ENCODE results near the gene PSENEN.

DNA sequence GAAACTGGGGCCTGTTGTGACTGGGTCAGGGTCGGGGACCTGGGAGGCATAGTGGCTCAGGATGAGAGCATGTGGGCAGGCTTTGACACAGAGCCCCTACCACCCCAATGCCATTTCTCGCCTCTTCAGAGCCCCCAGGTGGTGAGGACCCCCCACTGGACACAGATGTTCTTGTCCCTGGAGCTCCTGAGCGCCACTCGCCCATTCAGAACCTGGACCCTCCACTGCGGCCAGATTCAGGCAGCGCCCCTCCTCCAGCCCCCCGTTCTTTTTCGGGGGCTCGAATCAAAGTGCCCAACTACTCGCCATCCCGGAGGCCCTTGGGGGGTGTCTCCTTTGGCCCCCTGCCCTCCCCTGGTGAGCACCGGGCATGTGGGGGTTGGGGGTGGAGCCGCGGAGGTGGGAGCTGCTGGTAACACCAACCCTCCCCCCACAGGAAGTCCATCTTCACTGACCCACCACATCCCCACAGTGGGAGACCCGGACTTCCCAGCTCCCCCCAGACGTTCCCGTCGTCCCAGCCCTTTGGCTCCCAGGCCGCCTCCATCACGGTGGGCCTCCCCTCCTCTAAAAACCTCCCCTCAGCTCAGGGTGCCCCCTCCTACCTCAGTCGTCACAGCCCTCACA is 13.6 kb upstream of the PSENEN start:
- TF ChIP-seq, protein P1, sequence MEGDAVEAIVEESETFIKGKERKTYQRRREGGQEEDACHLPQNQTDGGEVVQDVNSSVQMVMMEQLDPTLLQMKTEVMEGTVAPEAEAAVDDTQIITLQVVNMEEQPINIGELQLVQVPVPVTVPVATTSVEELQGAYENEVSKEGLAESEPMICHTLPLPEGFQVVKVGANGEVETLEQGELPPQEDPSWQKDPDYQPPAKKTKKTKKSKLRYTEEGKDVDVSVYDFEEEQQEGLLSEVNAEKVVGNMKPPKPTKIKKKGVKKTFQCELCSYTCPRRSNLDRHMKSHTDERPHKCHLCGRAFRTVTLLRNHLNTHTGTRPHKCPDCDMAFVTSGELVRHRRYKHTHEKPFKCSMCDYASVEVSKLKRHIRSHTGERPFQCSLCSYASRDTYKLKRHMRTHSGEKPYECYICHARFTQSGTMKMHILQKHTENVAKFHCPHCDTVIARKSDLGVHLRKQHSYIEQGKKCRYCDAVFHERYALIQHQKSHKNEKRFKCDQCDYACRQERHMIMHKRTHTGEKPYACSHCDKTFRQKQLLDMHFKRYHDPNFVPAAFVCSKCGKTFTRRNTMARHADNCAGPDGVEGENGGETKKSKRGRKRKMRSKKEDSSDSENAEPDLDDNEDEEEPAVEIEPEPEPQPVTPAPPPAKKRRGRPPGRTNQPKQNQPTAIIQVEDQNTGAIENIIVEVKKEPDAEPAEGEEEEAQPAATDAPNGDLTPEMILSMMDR (IDR thresholded peaks at IDR 0.05 in 4 of 5, conservative IDR thresholded peaks at IDR 0.05 in 1 of 5) = no peak
- no peak for TF ChIP-seq POLR2A (IDR thresholded peaks at IDR 0.05)

All from gastrocnemius medialis (tissue), 4 donors.